Putamen (tissue), 1 donor: ENCODE measurements around the gene GATA1.
A peak's percentile ranks its signal among the peaks of the same experiment; 100 is the strongest.

Source experiments
- DNase-seq: peaks from one replicate; pipeline ENCODE4 v3.0.0-alpha.2; 2016; ENCODE audit warnings: low spot score

Gene GATA1

DNA sequence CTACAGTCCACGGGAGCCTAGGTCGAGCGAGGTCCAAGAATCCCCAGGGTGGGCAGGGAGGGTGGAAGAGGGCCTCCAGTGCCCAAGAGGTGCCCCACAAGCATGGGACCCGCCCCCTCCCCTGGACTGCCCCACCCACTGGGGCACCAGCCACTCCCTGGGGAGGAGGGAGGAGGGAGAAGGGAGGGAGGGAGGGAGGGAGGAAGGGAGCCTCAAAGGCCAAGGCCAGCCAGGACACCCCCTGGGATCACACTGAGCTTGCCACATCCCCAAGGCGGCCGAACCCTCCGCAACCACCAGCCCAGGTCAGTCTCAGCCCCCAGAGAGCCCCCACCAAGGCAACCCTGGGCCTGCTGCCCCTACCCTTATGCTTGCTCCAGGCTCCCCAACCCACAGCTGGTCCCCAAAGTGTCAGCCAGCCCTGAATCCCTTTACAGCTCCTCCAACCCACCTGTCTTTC, at the start of gene GATA1:
TSS of gene GATA1 (plus strand) at position 250 of the 460 bp plus-strand sequence. CDS start 4,520 bp downstream, outside the sequence.
- no peak for DNase-seq

DNA sequence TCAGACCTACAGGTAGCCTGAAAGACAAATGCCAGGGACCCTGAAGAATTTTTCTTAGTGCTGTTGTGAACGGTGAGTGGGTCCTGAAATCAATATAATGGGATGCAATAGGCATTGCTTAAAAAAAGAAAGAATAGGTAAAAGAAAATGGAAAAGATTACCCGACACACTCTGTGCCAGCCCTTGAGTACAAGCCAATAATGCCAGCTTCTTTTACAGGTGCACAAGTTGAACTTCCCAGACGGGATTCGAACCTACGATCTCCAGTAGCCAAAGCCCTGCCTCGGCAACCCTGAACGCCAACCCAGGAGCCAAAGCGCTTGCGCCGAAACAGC, 49.5 kb upstream of the GATA1 start:
- DNase-seq = no peak

DNA sequence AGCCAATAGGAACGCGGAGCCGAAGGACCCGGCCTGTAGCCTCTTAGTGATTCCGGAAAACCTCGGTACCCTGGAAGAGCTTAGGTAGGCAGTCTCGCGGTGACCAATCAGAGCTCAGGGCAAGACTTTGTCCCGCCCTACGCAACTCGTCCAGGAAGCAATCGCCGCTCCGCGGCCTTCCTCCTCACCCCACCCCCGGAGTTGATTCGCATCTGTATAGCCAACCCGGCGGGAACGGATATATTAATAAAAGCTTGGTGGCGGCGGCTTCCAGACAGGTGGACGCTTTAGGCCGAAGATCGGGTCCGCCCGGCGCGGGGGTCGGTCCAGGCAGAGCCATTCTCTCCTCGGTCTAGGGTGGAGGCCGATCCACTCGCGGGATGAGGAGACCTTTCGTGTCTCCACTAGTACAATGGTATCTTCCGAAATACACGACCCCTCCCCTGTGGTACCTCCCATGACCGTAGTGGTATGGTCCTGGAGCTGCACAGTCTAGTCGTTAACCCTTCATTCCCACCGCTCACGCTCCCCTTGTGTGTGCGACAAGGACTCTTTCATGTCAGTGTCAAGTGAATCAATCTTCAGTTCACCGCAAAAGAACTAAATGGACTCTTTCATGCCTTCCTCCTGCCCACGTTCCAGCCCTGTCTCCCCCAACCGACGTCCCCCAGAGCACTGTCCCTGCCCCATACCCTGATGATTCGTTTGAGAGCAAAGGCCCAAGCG, 49.0 kb upstream of the GATA1 start:
- peak; percentile 95 for DNase-seq

DNA sequence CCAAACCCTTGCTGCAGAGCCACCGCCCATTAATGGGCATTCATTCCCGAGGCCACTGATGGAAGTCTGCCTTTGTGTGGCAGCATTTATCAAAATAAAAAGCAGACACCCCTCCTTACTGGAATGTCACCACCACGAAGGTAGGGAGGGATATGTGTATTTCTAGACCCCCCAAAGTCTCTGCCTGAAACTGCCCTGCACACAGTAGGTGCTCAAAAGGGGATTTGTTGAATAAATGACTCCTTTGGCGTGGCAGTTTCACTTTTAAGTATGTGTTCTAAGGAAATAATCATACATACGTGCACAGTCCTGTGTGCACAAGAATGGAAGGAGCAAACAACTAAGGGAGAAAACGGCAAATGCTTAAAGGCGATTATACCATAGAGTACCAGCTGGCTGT, 48.5 kb upstream of the GATA1 start:
- DNase-seq = no peak

DNA sequence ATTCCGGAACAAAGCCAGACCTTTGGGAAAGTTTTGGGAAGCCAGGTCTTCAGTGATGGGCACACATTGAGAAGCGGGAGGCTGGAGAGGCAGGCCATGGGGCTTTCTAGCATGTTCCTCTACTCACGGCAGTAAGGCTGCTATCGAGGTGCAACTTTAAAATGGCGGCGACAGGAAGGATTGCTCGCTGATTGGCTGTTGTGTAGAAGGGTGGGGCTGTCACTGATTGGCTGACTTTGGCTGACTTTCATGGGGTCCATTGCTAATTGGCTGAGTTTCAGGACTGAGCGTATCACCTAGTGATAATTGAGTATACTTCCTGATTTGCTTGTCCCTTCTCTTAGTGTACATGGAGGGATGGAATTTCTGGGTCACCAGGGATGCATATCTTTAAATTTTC, 44.6 kb upstream of the GATA1 start:
- DNase-seq = no peak

DNA sequence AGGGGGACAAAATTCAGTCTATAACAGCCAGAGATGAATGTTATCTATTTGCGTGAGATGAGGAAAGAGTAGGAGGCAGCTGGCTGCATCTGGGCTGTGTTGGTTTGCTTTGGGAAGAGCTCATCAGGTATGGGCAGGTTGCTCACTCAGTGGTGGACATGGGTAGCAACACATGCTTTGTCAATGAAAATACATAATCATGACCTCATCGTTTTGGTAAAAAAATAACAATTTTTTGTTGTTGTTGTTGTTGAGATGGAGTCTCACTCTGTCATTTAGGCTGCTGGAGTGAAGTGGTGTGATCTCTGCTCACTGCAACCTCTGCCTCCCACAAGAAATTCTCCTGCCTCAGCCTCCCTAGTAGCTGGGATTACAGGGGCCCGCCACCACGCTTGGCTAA, 41.2 kb upstream of the GATA1 start:
- DNase-seq = no peak

DNA sequence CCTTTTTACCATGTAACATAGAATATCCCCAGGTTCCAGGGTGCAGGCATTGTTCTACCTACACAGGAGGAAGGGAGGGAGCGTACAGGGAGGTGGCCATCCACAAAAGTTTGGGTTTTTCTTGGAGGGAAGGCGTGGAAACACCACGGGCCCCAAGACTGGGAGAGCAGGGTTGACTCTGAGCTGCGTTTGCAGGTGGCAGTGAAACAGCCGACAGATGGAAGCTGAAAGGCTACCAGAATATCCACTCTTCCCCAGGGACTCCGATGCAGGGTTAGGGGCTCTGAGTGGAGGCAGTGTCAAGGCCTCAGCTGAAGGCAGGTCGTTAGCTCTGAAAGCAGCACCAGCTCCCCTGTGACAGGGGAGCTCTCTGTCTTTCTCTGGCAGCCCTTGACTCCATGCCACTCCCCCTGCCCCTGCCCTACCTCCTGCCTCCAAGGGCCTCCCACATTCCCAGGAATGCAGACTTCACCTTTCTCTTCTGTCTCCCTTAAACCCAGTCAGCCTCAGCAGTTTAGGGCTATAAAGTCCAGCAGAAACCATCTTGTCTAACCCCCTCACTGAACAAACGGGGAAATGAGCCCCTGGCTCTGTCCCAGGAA, 38.9 kb upstream of the GATA1 start:
- DNase-seq = no peak

DNA sequence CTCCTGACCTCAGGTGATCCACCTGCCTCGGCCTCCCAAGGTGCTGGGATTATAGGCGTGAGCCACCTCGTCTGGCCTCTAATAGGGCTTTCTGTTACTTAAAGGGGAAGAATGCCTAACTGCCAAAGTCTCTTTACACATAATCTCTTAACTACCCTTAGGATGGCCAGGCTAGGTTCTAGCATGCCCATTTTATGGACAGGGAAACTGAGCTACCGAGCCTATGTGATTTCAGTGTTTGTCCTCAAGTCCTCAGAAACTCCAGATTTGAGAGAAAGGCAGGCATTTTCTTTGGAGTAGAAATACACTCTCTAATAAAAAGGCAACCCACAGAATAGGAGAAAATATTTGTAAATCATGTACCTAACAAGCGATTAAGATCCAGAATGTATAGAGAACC, 37.2 kb upstream of the GATA1 start:
- no peak for DNase-seq

DNA sequence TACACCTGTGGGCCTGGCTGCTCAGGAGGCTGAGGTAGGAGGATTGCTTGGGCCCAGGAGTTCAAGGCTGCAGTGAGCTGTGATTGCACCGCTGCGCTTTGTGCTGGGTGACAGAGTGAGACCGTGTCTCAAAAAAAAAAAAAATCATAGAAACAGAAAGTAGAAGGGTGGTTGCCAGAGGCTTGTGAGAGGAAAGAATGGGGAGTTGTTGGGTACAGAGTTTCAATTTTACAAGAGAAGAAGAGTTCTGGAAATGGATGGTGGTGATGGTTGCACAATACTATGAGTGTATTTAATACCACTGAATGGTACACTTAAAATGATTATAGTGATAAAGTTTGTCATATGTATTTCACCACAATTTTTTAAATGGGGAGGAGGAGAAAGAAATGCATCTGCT, 35.0 kb upstream of the GATA1 start:
- DNase-seq = no peak

DNA sequence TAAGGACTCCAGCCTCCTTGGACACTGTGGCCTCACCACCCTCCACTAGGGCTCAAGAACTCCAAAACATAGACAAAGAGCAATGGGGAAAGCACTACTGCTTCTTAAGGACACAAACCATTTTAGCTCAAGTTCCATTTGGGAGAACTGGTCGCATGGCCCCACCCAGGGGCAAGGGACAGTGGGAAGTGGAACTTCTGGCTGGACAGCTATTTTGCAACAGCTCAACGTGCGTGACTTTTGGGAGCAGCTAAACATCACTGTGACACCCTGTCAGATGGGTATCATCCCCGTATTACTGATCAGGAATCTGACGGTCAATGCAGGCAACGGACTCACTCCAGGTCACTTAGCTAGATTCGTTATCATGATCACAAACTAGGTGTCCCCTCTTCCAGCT, 33.9 kb upstream of the GATA1 start:
- no peak for DNase-seq

DNA sequence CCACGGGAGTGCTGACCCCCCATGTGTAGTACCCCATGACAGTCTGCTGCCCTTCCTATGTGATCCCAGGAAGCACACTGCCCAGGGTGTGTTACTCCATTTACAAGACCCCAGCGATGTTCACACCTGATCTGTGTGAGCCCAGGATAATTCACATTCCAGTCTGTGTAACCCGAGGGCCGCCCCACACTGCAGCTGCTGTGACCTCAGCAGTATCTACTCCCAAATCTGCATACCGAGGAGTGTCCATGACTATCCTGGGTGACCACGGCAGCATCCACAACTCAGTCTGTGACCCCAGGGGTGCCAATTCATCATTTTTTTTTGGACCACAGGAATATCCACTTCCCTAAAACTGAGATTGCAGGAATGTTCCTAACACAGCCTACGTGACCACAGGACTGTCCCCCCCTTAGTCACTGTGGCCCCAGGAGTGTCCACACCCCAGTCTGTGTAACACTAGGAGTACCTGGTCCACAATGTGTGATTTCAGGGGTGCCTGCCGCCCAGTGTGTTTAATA, 32.6 kb upstream of the GATA1 start:
- DNase-seq = no peak

DNA sequence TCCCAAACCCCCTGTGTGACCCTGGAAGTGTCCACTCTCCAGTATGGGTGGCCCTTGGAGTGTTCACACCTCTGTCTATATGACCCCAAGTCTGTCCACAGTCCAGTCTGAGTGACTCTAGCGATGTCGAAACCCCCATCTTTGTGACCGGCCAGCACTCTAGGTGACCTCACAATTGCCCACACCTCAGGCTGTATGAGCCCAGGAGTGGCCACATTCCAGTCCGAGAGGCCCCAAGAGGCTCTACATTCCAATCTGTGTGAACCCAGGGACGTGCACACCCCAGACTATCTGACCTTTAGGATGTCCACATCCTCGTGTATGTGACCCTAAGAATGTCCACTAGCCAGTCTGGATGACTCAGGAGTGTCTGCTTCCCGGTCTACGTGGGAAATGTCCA, 32.2 kb upstream of the GATA1 start:
- DNase-seq = no peak

DNA sequence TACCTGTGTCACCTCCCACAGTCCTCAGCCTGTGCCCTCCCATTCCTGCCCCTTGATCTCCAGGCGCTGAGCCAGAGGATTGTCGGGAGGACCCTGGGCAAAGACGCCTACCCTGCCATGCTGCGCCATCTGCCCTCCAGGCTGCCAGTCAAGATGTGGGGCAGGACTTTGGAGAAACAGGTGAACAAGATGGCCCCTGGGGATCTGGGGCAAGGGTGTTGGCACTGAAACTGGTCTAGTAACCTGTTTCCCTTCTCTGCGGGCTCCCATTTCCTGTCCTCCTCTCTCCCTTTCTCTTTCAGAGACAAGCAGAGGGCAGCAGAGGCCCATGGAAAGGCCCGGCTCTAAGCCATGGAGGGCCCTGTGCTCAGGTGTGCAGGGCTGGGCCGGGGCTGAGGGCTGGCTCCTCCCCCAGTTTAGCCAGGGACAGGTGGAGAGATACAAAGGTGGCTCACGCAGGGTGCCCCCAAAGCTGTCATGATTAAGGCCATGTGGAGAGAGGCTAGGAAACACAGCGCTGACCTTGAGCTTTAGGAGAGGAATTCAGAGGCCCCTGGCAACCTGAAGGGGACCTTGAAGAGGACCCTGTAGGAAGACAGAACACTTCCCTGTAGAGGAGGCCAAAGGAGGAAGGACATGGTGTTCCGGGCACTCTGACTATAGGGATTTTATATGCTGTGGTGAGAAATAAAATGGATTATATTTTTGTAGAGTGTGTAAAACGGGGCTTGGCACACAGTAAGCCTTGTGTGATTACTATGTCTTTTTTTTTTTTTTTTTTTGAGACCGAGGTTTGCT, 24.5 kb upstream of the GATA1 start, which contains the start of gene GLOD5:
TSS of gene GLOD5 (plus strand) at position 74 of the 798 bp plus-strand sequence. CDS start at position 118, 44 bp downstream.
- DNase-seq = no peak

DNA sequence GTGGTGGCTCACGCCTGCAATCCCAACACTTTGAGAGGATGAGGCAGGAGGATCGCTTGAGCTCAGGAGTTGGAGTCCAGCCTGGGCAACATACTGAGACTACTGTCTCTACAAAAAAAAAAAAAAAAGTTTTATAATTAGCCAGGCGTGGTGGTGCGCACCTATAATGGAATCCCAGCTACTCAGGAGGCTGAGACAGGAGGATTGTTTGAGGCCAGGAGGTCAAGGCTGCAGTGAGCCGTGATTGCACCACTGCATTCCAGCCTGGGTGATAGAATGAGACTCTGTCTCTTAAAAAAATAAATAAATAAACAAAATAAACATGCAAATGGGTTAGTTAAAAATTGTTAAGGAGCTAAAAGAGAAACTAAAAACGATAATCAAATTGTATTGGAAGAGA, 17.2 kb upstream of the GATA1 start:
- no peak for DNase-seq

DNA sequence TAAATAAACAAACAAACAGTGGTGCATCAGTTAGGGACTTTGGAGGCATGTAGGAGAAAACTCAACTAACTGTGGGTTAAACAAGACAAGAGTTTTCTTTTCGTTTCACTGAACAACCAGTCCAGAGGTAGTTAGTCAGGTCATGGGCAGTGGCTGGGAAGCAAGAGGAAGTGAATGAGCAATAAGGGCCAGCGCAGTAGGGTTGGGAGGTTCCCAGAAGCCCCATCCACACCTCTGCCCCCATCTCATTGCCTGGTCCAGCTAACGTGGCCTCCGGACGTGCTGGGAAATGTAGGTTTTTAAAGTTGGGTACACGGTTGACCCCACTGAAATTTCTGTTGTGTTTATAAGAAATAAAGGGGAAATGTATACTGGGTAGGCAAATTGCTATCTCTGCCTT, 16.1 kb upstream of the GATA1 start:
- no peak for DNase-seq

DNA sequence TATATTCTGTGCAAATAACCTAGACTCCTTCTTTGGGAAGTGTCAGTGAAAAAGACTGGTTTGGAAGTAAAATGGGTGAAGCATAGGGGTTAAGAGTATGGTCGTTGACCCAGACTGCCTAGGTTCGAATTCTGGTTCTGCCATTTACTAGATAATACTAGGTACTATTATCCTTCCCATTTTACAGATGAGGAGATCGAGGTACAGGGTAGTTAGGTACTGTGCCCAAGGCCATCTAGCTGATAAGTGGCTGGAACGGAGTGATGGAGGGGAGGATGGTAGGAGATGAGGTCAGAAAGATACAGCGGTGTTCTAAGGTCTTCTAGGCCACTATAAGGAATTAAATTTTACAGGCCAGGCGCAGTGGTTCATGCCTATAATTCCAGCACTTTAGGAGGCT, 13.8 kb upstream of the GATA1 start:
- no peak for DNase-seq

DNA sequence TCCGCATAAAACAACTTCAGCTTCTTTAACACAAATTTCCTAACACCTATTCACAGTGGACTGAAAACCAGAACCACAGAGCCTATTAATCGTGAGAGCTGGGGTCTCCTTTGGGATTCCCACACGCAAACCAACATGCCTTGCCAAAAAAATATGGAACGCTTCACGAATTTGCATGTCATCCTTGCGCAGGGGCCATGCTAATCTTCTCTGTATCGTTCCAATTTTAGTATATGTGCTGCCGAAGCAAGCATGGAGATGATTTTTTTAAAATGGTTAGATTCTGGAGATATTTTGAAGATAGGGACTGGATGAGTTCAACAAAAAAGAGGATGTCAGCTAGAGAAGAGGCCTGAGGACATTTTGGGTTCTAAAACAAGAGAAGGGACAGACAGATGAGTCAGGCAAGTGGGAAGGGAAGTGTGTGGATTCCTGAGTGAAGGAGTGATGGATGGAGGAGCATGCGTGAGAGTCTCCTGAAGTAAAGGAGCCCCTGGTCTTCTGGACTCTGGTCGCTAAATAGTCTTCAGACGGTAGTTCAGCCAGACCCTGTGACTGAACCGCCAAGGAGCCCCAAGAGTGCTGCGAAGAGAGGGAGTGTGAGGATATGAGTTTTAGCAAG, 9.5 kb upstream of the GATA1 start:
- DNase-seq = no peak

DNA sequence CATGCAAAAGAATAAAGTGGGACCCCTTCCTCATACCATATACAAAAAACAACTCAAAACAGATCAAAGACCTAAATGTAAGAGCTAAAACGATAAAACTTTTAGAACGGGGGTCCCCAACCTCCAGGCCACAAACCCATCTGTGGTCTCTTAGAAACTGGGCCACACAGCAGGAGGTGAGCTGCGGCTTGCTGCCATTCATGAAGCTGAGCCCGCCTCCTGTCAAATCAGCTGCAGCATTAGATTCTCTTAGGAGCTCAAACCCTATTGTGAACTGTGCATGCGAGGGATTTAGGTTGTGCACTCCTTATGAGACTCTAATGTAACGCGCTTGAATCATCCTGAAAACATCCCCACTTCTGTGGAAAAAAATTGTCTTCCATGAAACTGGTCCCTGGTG, 7.0 kb upstream of the GATA1 start:
- no peak for DNase-seq

DNA sequence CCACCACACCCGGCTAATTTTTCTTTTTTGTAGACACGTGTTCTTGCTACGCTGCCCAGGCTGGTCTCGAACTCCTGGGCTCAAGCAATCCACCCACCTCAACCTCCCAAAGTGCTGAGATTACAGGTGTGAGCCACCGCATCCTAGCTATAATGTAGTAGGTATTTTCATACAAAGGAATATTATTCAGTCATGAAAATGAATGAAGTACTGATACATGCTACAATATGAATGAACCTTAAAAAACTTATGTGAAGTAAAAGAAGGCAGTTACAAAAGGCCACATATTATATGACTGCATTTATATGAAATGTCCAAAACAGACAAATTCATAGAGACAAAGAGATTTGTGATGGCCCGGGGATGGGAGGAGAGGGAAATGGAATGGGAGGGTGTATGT, 4.7 kb upstream of the GATA1 start:
- no peak for DNase-seq

DNA sequence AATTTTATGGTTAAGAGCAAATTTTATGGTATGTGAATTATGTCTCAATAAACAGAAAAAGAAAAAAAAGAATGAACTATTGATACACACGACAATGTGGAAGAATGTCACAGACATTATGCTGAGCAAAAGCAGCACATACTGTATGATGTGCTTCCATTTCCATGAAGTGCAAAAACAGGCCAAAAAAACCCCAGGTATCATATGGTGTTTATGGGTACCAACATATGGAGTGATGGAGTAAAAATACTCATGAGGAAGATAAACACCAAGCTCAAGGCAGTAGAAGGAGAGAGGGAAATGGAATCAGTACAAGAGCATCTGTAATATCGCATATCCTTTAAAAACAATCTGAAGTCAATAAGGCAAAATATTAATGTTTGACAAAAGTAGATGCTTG, 4.2 kb upstream of the GATA1 start:
- DNase-seq = no peak

DNA sequence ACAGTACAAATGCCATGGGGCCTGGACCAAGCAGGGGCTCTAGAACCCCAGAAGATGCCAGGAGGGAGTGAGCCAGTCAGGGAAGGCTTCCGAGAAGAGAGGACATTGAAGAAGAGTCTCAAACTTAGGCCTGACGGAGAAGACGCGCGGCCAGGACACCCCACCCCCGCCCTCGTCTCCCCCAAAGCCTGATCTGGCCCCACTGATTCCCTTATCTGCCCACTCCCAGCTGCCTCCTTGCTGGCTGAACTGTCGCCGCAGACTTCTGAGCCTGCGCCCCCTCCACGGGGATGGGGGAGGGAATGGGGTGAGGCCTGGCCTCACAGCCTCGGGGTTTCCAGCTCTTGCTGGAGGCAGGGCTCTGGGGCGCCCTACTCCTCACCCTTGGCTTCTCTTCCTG, 3.6 kb upstream of the GATA1 start:
- DNase-seq = no peak

DNA sequence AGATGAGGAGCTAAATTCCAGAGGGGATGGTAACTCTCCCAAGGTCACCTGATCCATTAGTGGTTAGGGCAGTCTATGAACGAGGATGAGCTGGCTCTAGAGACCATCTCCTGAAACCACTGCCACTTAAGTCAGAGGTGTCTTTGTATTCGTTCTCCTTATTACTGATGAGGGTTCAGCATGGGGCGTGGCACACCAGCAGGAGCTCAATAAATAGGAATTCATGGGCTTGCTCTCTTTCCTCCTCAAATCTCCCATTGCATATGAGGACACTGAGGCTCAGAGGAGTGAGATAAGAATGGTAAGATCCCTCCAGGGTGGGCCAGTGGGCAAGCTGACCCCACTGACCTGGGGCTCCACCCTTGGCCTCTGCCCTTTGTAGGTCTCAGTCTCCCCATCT, 1.7 kb upstream of the GATA1 start:
- no peak for DNase-seq

DNA sequence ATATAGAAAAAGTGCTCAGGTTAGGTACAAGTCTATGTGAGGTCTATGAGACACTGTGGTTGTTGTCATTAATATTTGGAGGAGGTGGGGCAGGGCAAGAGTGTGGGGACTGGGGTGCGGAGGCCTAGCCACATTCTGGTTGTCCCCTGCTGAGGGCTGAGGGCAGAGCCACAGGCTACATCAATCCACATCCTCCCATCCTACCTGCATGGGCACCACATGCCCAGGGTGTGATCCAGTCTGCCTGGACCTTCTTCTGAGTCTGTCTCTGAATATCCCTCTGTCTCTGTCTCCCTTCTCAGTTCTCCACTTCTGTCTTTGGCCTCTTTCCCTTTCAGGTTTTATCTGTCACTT, 1.2 kb upstream of the GATA1 start:
- no peak for DNase-seq
